ENCODE data around the gene ZNF462.

- TF ChIP-seq POLR2A (IDR thresholded peaks at IDR 0.05) (no peak), CTCF (IDR thresholded peaks at IDR 0.05) (no peak)
Measured at GRCh38 chr9:106892632-106893031, 29.7 kb downstream of the ZNF462 start.
